Urinary bladder (tissue), 4 donors: ENCODE results near the gene HIF3A. TPM values are rescaled to one million over a fixed set of nuclear protein-coding genes. Genes with fewer than 3 reads are reported as not detected.
"Not testable (repeated sequence)": the region's sequence is repeated elsewhere in the genome, so short reads cannot be mapped to it uniquely, and the experiment has no call there.

Experiments used
- DNase-seq: peaks from one replicate; pipeline ENCODE4 v3.0.0-alpha.2; 2015; ENCODE audit errors: extremely low spot score
- H3K27ac ChIP-seq: one replicate; pipeline ENCODE4 v1.5.1; 2013; ENCODE audit warnings: low read depth, mild to moderate bottlenecking, moderate library complexity
- H3K36me3 ChIP-seq: one replicate; pipeline ENCODE4 v1.6.1; 2013; ENCODE audit warnings: mild to moderate bottlenecking, moderate library complexity; ENCODE audit not compliant: insufficient read depth
- H3K4me1 ChIP-seq: one replicate; pipeline ENCODE4 v1.6.1; 2013; ENCODE audit warnings: mild to moderate bottlenecking, moderate library complexity; ENCODE audit not compliant: insufficient read depth
- H3K4me3 ChIP-seq: one replicate; pipeline ENCODE4 v1.5.1; 2013; ENCODE audit warnings: low read depth, low read length
- whole genome bisulfite sequencing: extraction: QIAGEN DNeasy Blood & Tissue Kit; methylation state at CpG from one replicate; pipeline ENCODE4 v1.1.7; 2013; 5-methylcytosine and 5-hydroxymethylcytosine counted together
- polyA plus RNA-seq: library from polyadenylated mRNA; stranded (reverse); fragments of 200-250 nt; gene quantifications from one replicate; pipeline ENCODE4 v1.2.3, GENCODE V29; 2013
- total RNA-seq: library from RNA; depleted of rRNA; stranded (reverse); fragments of >200 nt; gene quantifications from one replicate; pipeline ENCODE4 v1.2.3, GENCODE V29; 2014
- donor health status: healthy with polysubstance abuse.
- donor health status: healthy.

Gene HIF3A
- total and polyA plus RNA-seq, 2 donors, result 41.0 to 186 TPM

DNA sequence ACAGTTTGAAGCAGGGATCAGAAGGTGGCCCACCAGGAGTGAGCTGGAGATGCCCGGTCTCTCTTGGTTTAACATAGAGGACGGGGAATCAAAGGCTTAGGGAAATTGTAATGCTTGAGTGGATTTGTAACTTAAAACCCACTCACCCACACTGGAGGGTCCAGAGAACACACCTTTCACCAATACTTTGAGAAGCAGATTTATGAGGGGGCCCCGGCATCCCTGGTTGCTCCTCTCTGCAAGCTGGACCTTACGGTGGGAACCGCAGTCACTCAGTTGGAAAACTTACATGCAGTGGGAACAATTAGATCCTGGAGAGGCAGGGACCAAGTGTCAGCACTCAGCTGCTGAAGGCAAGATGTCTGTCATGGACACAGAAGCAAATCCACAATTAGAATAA is 70.6 kb downstream of the HIF3A start:
- no peaks in the 10 kb centered on the region for H3K4me1 ChIP-seq
- no peak for DNase-seq
- no peak overlapping the region for H3K27ac ChIP-seq
- peaks cover 3% of the 10 kb centered on the region for H3K36me3 ChIP-seq
- WGBS, result 95% methylated on average over 5 of the region's 5 CpGs
- no peak overlapping the region for H3K4me3 ChIP-seq

DNA sequence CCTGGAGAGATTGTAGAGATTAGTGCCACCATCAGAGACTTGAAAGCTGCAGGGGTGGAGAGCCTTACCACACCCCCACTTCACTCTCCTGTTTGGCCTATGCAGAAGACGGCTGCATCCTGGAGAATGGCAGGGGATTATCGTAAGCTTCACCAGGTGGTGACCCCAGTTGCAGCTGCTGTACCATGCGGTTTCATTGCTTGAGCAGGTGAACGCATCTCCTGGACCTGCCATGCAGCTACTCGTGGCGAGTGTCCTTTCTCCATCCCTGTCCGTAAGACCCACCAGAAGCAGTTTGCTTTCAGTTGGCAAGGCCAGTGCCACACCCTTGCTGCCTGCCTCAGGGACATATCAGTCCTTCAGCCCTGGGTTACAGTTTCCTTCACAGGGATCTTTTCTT is 71.3 kb downstream of the HIF3A start:
- no peak overlapping the region for H3K27ac ChIP-seq
- no peaks in the 10 kb centered on the region for H3K4me1 ChIP-seq
- peaks cover 3% of the 10 kb centered on the region for H3K36me3 ChIP-seq
- no peak overlapping the region for H3K4me3 ChIP-seq
- WGBS, result 89% methylated on average over 7 of the region's 7 CpGs
- DNase-seq, result no peak

DNA sequence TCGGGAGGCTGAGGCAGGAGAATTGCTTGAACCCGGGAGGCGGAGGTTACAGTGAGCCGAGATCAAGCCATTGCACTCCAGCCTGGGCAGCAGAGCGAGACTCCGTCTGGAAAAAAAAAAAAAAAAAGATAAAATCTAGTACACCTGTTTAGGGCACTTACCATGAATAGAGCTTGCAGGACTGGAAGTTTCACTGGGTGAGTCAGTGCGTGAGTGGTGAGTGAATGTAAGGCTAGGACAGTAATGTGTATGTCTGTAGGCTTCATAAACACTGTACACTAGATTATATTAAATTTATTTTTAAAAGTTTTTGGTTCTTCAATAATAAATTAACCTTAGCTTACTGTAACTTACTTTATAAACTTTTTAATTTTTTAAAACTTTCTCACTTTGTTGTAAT is 73.0 kb downstream of the HIF3A start:
- no peaks in the 10 kb centered on the region for H3K4me1 ChIP-seq
- H3K27ac ChIP-seq, result no peak overlapping the region
- no peak for DNase-seq
- WGBS, result 91% methylated on average over 7 of the region's 7 CpGs
- H3K4me3 ChIP-seq, result no peak overlapping the region
- H3K36me3 ChIP-seq, result no peaks in the 10 kb centered on the region

DNA sequence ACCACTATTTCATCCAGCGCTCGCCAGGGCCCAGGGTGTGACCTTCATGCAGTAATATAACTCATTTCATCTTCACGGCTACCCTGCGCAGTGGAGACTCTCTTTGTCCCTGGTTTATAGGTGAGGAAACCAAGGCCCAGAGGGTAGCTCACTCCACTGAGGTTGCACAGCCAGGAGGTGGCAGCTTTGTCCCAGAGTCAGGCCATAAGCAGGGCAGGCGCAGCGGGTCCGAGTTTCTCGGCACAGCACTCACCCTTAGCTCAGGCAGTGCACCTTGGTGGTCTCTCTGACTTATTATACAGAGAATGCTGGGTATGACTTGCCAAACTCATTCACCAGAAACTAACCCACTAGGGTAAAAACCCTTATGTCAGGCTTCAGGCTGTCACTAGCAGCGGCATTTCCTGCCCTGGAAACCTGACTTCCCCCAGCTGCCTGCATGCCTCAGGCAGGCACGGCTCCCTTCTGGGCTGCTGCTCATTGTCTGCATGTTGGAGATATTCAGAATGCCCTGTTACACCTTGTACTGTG is 74.6 kb downstream of the HIF3A start:
- no peak for DNase-seq
- H3K4me3 ChIP-seq, result no peak overlapping the region
- 80% methylated on average over 10 of the region's 10 CpGs for WGBS
- no peak overlapping the region for H3K27ac ChIP-seq
- H3K4me1 ChIP-seq, result no peaks in the 10 kb centered on the region
- H3K36me3 ChIP-seq, result no peaks in the 10 kb centered on the region

DNA sequence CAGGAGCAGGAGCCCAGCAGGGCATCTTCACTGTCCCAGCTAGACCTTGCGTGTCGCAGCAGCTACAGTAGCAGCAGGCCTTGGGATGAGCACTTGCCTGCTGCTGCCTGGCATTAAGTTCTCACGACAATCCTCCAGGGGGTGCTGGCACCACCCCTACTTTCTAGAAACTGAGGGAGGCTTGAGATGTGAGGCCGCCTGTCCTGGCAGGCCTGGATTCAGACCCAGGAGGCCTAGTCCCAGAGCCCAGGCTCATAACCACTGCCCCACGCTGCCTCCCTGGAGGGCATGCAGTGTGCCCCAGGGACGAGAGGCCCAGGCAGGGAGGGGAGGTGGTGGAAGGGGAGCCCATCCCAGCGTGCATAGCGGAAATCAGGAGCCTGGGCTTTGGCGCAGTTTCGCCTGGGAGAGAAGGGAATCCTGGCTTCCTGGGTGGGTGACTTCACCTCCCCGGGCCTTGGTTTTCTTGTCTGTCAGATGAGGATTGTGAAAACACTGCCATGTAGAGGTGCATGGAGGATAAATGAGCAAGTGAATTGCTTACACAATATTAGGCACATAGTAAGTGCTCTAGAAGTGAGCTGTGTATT is 76.2 kb downstream of the HIF3A start:
- H3K4me1 ChIP-seq, result no peaks in the 10 kb centered on the region
- WGBS, result 72% methylated on average over 11 of the region's 11 CpGs
- H3K36me3 ChIP-seq, result no peaks in the 10 kb centered on the region
- H3K27ac ChIP-seq, result peak overlapping the region; percentile 31
- no peak for DNase-seq
- H3K4me3 ChIP-seq, result no peak overlapping the region

DNA sequence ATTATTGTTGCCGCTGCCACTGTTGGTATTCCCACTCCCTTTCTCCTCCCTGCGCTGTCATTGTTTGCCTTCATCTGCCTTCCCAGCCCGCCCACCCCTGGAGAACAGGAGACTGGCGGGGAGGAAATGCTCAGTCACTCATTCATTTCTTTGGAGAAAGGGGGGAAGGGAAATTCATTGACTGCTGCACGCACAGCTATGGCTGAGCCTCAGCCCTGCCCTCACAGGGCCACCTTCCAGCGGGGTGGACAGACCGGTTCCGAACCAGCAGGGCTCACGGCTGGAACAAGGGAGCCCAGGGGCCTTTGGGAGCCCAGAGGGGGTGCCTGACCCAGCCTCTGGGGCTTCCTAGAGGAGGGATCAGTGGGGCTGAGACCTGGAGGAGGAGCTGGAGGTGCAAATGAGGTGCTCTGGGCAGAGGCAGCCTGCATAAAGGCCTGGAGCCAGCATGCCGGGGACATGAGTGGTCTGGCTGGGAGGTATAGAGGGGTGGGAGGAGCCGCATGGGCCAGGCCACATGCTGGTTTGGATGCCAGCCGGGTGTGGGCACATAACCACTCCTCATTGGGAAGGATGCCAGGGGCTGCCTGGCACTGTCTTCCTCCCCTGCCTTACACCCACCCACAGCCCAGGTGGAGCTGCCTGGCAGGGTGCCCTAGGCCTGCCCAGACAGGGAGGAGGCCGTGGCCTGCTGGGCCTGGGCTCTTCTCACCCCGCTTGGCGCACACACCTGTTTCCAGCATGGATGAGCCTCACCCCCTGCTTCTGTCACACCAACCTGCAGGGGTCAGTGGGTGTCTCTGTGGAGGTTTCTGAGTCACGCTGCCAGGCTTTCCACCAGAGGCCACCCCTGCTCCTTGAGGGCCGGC is 76.9 kb downstream of the HIF3A start:
- DNase-seq, result no peak
- H3K27ac ChIP-seq, result no peak overlapping the region
- no peak overlapping the region for H3K4me3 ChIP-seq
- H3K36me3 ChIP-seq, result no peaks in the 10 kb centered on the region
- H3K4me1 ChIP-seq, result no peaks in the 10 kb centered on the region
- 62% methylated on average over 17 of the region's 17 CpGs for WGBS

DNA sequence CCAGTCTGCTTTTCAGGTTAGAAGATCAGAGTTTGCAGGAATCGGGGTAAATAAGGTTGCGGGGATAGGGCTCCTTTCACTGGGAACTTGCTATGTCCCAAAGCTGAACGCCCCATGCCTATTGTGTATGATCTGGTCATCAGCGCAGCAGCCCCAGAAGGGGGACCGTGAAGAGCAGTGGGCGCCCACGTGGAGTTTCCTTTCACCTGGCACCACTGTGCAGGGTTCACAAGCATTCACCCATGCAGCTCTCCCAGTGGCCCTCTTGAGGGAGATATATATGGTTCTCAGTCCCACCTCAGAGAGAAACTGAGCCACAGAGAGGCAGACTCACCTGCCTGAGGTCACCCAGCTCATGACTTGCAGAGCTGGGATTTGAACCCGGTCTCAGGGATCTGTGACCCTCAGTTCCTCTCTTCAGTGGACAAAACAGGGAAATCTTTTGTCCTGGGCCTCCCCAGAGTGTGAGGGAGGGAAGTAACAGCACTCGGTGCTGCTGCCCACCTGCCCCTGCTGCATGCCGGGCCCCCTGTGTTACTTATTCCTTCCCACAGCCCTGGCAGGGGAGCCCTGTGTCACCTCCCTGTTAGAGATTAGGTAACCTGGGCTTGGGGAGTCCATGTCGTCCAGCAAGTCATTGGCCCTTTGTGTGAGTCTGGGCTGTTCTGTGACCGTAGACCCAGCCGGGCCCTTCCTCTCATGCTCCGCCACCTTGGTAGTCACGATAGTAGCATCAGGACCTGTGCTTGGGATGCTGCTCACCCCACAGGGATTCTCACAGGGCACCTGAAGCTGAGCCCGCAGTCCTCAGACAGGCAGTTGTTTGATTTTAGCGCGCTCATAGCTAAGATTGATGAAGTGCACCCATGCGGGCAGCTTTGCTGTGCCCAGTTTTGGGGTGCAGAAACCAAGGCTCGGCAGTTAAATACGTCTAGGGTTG is 78.0 kb downstream of the HIF3A start:
- Histone ChIP-seq H3K27ac (no peak overlapping the region), H3K4me3 (no peak overlapping the region), H3K36me3 (no peaks in the 10 kb centered on the region), H3K4me1 (no peaks in the 10 kb centered on the region)
- WGBS, result 88% methylated on average over 21 of the region's 21 CpGs
- DNase-seq, result no peak

DNA sequence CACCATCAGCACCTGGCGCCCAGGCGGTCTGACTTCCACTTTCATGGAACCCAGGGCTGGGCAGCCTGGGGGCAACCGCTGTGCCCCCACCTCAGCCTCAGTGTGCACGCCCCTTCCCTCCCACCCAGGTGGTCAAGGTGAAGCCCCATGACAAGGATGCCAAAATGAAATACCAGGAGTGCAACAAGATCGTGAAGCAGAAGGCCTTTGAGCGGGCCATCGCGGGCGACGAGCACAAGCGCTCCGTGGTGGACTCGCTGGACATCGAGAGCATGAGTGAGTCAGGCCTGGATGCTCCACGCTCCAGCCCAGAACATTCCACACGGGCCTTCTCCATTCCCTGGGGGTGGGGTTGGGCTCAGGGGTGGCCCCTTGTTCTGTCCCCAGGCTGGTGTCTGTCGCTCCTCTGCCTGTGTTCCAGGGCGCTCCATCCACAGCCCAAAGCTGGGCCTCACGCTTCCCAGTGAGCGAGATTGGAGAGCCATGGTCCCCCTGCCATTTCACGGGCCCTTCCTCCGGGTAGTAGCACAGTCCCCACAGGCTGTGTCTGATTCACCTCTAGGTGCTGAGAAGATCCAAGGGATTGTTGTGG is 78.7 kb downstream of the HIF3A start:
- H3K4me3 ChIP-seq, H3K4me1 ChIP-seq, H3K36me3 ChIP-seq, H3K27ac ChIP-seq, DNase-seq: not testable (repeated sequence)
- WGBS, result 93% methylated on average over 22 of the region's 22 CpGs

DNA sequence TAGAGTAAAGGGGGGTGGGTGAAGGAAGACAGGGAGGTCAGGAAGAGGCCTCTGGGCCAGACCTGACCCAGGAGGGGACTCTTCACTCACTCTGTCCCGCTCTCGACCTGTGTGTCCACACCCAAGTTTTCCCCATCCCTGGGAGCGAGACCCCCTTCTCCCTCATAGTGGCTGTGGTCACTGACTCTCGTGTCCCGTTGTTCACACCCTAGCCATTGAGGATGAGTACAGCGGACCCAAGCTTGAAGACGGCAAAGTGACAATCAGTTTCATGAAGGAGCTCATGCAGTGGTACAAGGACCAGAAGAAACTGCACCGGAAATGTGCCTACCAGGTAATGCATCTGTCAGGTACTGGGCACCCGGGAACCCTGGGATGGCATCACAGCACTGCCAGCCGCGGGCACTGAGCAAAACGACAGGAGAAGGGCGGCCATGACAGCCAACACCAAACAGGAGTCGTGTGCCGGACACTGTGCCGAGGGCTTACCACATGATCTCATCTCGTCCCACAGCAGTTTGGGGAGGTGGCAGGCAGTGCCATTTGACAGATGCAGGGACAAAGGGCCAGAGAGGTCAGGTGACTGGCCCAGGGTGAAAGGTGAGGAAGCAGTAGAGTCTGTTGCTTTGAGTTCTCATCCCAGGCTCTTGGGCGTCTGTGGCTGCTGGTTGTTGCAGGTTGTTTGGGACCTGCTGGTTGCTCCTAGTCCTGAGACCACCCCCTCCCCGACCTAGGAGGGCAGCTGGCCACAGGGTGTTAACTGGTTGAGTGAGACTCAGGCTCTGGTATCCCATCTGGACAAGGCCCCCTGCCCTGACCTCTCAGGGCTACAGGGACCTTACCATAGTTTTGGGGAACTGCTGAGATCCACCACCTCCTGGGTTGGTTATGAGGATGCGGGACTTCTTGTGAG is 79.7 kb downstream of the HIF3A start:
- H3K4me3 ChIP-seq, result no peak overlapping the region
- no peak overlapping the region for H3K27ac ChIP-seq
- H3K36me3 ChIP-seq, result no peaks in the 10 kb centered on the region
- 95% methylated on average over 20 of the region's 20 CpGs for WGBS
- no peaks in the 10 kb centered on the region for H3K4me1 ChIP-seq
- DNase-seq, result no peak

DNA sequence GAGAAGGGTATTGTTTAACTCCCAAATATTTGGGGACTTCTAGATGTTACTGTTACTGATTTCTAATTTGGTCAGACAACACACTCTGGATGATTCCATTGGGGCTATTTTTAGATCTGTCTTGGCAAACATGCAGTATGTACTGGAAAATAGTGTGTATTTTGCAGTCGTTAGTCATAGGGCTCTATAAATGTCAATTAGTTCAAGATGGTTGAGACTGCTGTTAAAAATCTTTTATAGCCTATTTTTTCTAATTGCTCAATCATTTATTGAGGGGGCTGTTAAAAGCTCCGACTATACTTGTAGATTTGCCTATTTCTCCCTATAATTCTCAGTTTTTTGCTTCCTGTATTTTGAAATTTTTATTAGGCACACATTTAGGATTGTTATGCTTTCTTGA is 81.4 kb downstream of the HIF3A start:
- Histone ChIP-seq H3K27ac (no peak overlapping the region), H3K36me3 (no peaks in the 10 kb centered on the region), H3K4me3 (no peak overlapping the region), H3K4me1 (no peaks in the 10 kb centered on the region)
- DNase-seq, result no peak
- WGBS, result 17% methylated on average over 2 of the region's 2 CpGs

DNA sequence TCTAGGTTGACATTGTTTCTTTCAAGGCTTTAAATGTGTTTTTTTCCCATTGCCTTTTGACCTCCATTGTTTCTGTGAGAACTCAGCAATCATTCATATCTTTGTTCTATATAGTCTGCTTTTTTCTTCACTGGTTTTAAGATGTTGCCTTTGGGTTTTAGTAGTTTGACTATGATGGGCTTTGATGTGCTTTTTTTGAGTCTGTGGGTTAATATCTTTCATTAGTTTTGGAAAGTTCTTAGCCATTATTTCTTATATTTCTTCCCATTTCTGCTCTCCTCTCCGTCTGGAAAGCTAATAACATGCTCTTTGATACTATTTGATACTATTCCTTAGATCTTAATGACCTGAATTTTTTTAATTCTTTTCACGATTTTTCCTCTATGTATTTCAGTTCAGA is 83.8 kb downstream of the HIF3A start:
- H3K4me3 ChIP-seq, result no peak overlapping the region
- H3K4me1 ChIP-seq, result no peaks in the 10 kb centered on the region
- no peak for DNase-seq
- no peaks in the 10 kb centered on the region for H3K36me3 ChIP-seq
- no peak overlapping the region for H3K27ac ChIP-seq
- WGBS, result 94% methylated on average over 2 of the region's 2 CpGs

DNA sequence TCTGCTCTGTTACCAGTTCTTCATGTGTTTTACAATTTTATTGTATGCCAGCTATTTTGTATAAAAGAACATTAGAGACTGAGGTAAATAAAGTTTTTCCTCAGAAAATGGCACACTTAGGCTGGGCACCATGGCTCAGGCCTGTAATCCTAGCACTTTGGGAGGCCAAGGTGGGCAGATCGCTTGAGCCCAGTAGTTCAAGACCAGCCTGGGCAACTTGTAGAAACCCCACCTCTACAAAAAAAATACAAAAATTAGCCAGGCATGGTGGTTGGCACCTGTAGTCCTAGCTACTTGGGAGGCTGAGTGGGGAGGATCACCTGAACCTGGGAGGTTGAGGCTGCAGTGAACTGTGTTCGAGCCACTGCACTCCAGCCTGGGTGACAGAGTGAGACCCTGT is 84.5 kb downstream of the HIF3A start:
- WGBS, result over 99% methylated on average over 2 of the region's 2 CpGs
- DNase-seq, result no peak
- no peak overlapping the region for H3K27ac ChIP-seq
- H3K36me3 ChIP-seq, result no peaks in the 10 kb centered on the region
- H3K4me1 ChIP-seq, result no peaks in the 10 kb centered on the region
- H3K4me3 ChIP-seq, result no peak overlapping the region
